NCI-H146 treated with DMSO at 0.1 percent for 48 hours (cell line): ENCODE measurements around the gene CCDC198.

ENCODE experiments used
- DNase-seq: peaks from one replicate; lab custom pipeline; 2025; ENCODE audit not compliant: unreplicated experiment; lab: John Stamatoyannopoulos, UW

The CCDC198 gene

GRCh38 chr14:57464008-57464730, 29.5 kb downstream of the CCDC198 start:
- no peak for DNase-seq

- DNase-seq = no peak
Observed at GRCh38 chr14:57462551-57462950, 31.1 kb downstream of the CCDC198 start.

DNA sequence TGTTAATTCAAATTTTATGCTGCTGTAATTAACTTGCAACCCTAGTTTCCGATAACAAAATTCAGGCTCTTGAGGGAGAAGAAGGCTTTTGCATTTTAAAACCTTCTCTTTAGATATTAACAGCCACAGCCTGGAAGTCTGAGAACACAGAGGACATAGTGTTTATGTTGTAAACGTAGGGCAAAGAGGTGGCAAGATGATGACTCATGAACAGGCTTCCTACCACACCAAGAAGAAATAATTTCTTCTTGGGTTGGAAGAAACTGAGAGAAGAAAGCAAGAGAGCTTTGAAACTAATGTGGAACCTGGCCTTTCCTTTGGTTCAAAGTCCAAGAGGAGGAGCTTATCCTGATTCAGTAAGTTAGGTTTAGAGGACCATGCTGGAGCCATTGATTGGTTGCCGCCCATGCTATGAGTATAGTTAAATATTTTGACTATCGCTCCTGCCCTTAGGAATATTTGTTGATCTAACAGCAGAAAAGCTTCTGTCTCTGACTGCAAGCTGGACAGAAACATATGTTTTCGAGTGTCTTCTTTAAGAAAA, 31.8 kb downstream of the CCDC198 start:
- no peak for DNase-seq

- DNase-seq = no peak
Observed at GRCh38 chr14:57435923-57436322, 57.7 kb downstream of the CCDC198 start.

DNA sequence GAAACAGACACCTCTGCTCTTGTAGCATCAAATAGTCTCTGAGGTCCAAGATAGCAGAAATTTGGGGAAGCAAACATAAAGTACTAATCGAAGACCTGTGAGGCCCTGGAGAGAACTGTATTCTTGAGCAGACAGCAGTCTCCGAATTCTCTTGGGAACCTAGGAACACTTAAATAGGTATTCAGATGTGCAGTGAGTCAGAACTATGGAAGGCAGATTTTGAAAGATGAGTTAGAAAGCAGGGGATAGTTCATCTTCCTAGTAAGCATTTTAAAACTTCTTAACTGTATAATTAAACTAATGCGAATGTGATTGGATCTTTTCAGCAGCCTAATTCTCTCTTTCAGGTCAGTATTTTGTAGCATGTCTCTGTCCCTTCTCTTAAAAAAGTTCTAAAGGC, 72.7 kb downstream of the CCDC198 start:
- no peak for DNase-seq

DNA sequence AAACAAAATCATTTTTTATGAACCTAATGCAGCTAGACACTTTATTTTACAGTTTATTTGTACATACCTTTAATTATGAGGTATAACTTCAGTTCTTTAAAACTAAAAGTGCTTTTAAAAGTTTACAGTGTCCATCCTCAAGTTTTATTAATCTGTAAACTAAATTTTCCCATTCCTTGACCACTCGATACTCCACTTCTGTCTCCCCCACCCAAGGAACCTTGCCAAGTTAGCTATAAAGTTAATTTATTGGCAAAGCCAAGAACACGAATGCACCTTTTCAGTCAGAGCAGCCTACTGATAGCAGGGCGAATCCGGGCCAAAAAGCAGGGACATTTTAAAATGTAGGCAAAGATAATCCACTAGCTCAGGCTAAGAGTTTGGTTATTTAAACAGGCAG, 73.6 kb downstream of the CCDC198 start:
- no peak for DNase-seq
